ENCODE data around the gene IQSEC3.

DNA sequence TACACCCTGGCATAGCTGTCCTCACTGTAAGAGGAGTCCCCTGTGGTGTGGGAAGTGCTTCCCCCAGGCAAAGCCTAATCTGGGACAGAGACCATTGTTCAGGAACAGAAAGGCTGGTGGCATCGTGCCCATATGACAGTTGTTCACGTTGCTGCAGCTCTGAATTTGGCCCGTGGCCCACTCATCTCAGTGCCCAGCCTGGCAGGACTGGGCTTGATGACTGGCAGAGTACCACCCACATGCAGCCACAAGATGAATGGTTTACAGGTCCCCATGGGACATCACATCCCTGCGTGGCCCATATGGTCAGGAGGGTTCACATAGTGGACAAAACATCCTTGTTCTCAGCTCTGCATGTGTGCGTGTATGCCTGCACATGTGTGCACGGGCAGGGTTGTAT, 17.5 kb downstream of the IQSEC3 start:
- TF ChIP-seq, protein P1, sequence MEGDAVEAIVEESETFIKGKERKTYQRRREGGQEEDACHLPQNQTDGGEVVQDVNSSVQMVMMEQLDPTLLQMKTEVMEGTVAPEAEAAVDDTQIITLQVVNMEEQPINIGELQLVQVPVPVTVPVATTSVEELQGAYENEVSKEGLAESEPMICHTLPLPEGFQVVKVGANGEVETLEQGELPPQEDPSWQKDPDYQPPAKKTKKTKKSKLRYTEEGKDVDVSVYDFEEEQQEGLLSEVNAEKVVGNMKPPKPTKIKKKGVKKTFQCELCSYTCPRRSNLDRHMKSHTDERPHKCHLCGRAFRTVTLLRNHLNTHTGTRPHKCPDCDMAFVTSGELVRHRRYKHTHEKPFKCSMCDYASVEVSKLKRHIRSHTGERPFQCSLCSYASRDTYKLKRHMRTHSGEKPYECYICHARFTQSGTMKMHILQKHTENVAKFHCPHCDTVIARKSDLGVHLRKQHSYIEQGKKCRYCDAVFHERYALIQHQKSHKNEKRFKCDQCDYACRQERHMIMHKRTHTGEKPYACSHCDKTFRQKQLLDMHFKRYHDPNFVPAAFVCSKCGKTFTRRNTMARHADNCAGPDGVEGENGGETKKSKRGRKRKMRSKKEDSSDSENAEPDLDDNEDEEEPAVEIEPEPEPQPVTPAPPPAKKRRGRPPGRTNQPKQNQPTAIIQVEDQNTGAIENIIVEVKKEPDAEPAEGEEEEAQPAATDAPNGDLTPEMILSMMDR (IDR thresholded peaks at IDR 0.05; ENCODE audit: poor library complexity): no peak
- no peak for TF ChIP-seq EZH2 (IDR thresholded peaks at IDR 0.05; ENCODE audit: borderline replicate concordance)
- no peak for TF ChIP-seq EZH2phosphoT487 (IDR thresholded peaks at IDR 0.05; ENCODE audit: low read depth, severe bottlenecking, unreplicated experiment)
